ENCODE data around the gene NCR1. TPM values are rescaled to one million over a fixed set of nuclear protein-coding genes. Genes with fewer than 3 reads are reported as not detected.
"Not testable (repeated sequence)": the region's sequence is repeated elsewhere in the genome, so short reads cannot be mapped to it uniquely, and the experiment has no call there.

NCR1 gene
- total RNA-seq, 2 experiments from 2014 or later = 0.26 to 0.47 TPM

DNA sequence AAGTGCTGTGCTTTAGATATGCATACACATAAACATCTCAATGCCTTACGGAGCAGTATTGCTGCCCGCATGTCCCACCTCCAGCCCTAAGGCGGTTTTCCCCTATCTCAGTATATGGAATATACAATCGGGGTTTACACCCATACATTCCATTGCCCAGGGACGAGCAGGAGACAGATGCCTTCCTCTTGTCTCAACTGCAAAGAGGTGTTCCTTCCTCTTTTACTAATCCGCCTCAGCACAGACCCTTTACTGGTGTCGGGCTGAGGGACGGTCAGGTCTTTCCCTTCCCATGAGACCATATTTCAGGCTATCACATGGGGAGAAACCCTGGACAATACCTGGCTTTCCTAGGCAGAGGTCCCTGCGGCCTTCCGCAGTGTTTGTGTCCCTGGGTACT is 44.6 kb downstream of the NCR1 start:
- H3K27ac Mint-ChIP-seq; DNase-seq; H3K9me3 Mint-ChIP-seq (ENCODE audit: insufficient read depth); H3K4me1 Mint-ChIP-seq (ENCODE audit: low read depth); H3K27me3 Mint-ChIP-seq (ENCODE audit: low read depth); POLR2A ChIA-PET; H3K4me3 Mint-ChIP-seq; CTCF ChIA-PET; ATAC-seq; H3K36me3 Mint-ChIP-seq (ENCODE audit: low read depth): not testable (repeated sequence)

- ATAC-seq = no peak
- Mint-ChIP-seq H3K9me3 (ENCODE audit: insufficient read depth) (no peaks in the 10 kb centered on the region), H3K27ac (no peak overlapping the region), H3K36me3 (ENCODE audit: low read depth) (no peaks in the 10 kb centered on the region), H3K4me3 (no peak overlapping the region), H3K4me1 (ENCODE audit: low read depth) (no peaks in the 10 kb centered on the region), H3K27me3 (ENCODE audit: low read depth) (peaks cover 8% of the 10 kb centered on the region)
- DNase-seq = no peak
- CTCF ChIA-PET = no interaction called here
- POLR2A ChIA-PET = no interaction called here
Observed at GRCh38 chr19:54952591-54953344, 46.8 kb downstream of the NCR1 start.

- H3K9me3 Mint-ChIP-seq (ENCODE audit: insufficient read depth); H3K4me3 Mint-ChIP-seq; ATAC-seq; H3K4me1 Mint-ChIP-seq (ENCODE audit: low read depth); CTCF ChIA-PET; H3K36me3 Mint-ChIP-seq (ENCODE audit: low read depth); DNase-seq; POLR2A ChIA-PET; H3K27me3 Mint-ChIP-seq (ENCODE audit: low read depth); H3K27ac Mint-ChIP-seq: not testable (repeated sequence)
Observed at GRCh38 chr19:54953345-54953713, 47.4 kb downstream of the NCR1 start.

- Mint-ChIP-seq H3K36me3 (ENCODE audit: low read depth) (no peaks in the 10 kb centered on the region), H3K27me3 (ENCODE audit: low read depth) (peaks cover 4% of the 10 kb centered on the region), H3K4me1 (ENCODE audit: low read depth) (peaks cover 15% of the 10 kb centered on the region), H3K9me3 (ENCODE audit: insufficient read depth) (no peaks in the 10 kb centered on the region), H3K4me3 (no peak overlapping the region), H3K27ac (no peak overlapping the region)
- ChIA-PET POLR2A (no interaction called here), CTCF (no interaction called here)
- DNase-seq (no peak), ATAC-seq (no peak)
Observed at GRCh38 chr19:54955376-54955775, 49.4 kb downstream of the NCR1 start.

GRCh38 chr19:54959840-54960239 is 53.9 kb downstream of the NCR1 start:
- H3K4me3 Mint-ChIP-seq = peak overlapping the region; percentile 43
- ATAC-seq (peak; percentile 53), DNase-seq (no peak)
- H3K27ac Mint-ChIP-seq = peak overlapping the region; percentile 76
- peaks cover 15% of the 10 kb centered on the region for H3K4me1 Mint-ChIP-seq (ENCODE audit: low read depth)
- CTCF ChIA-PET = no interaction called here
- no peaks in the 10 kb centered on the region for H3K9me3 Mint-ChIP-seq (ENCODE audit: insufficient read depth)
- POLR2A ChIA-PET = no interaction called here
- H3K27me3 Mint-ChIP-seq (ENCODE audit: low read depth) = peaks cover 3% of the 10 kb centered on the region
- H3K36me3 Mint-ChIP-seq (ENCODE audit: low read depth) = no peaks in the 10 kb centered on the region

Other genes starting within 250 kb of the NCR1 start
- gene LILRB4, start 243.2 kb upstream of the NCR1 start, total RNA-seq = not detected
- under 1 TPM in 1 of 2 experiments, not detected in 1; 0.13 TPM for gene KIR3DL3, start 181.7 kb upstream of the NCR1 start, total RNA-seq
- gene KIR2DL3, start 167.6 kb upstream of the NCR1 start, total RNA-seq = under 1 TPM; 0.21 to 0.24 TPM
- gene KIR2DL1, start 136.4 kb upstream of the NCR1 start, total RNA-seq = not detected
- gene KIR2DL4, start 102.5 kb upstream of the NCR1 start, total RNA-seq = not detected
- gene KIR3DL1, start 89.7 kb upstream of the NCR1 start, total RNA-seq = under 1 TPM in 1 of 2 experiments, not detected in 1; 0.29 TPM
- gene KIR2DS4, start 73.5 kb upstream of the NCR1 start, total RNA-seq = under 1 TPM in 1 of 2 experiments, not detected in 1; 0.18 TPM
- gene KIR3DL2, start 55.7 kb upstream of the NCR1 start, total RNA-seq = under 1 TPM; 0.44 to 0.61 TPM
- not detected for gene FCAR, start 31.9 kb upstream of the NCR1 start, total RNA-seq
- gene NLRP7, start 41.4 kb downstream of the NCR1 start, total RNA-seq = not detected
- gene NLRP2, start 60.2 kb downstream of the NCR1 start, total RNA-seq = 10 to 100 TPM; 22.8 to 26.8 TPM
- gene GP6, start 132.1 kb downstream of the NCR1 start, total RNA-seq = under 1 TPM; 0.39 to 0.58 TPM
- gene RDH13, start 157.0 kb downstream of the NCR1 start, total RNA-seq = 10 to 100 TPM; 30.9 to 33.1 TPM
- gene EPS8L1, start 169.7 kb downstream of the NCR1 start, total RNA-seq = 1 to 10 TPM; 4.9 to 8.6 TPM
- 100 to 1,000 TPM; 137 to 142 TPM for gene PPP1R12C, start 211.5 kb downstream of the NCR1 start, total RNA-seq
- not detected for gene TNNT1, start 243.1 kb downstream of the NCR1 start, total RNA-seq

Data from activated CD8-positive, alpha-beta T cell treated with anti-CD3 and anti-CD28 coated beads, Interleukin-2, amount 10 ng/mL, durations not matched to agents 7 days and 5 days (primary cell).